A673 (cell line): ENCODE measurements around the gene TEK.

Experiments
- CTCF ChIP-seq: fragments of 300-800, 200-600 bp; sonication (generic); conservative IDR thresholded peaks from 2 replicates; pipeline ENCODE4 v1.5.1; 2017; ENCODE audit warnings: low read depth, mild to moderate bottlenecking, antibody characterized with exemption, low read length, moderate library complexity, mixed read lengths
- EZH2 ChIP-seq: fragments of 200-600 bp; sonication (generic); IDR thresholded peaks from 2 replicates; pipeline ENCODE4 v1.6.1; 2017; ENCODE audit warnings: borderline replicate concordance, low read depth, mild to moderate bottlenecking, mixed read lengths, antibody characterized with exemption, low read length; ENCODE audit not compliant: poor library complexity, severe bottlenecking

- TF ChIP-seq CTCF (no peak), EZH2 (no peak)
Measured at GRCh38 chr9:27118916-27119315, 9.9 kb downstream of the TEK start.
